ENCODE data around the gene MRGPRD. TPM values are rescaled to one million over a fixed set of nuclear protein-coding genes. Genes with fewer than 3 reads are reported as not detected.
"Not testable (repeated sequence)": the region's sequence is repeated elsewhere in the genome, so short reads cannot be mapped to it uniquely, and the experiment has no call there.

The MRGPRD gene
- total and polyA plus RNA-seq, 10 of the 15 experiments (the other 5 are each of a cell fraction or from before 2014, with no cell fraction given), result not detected

- H3K36me3 ChIP-seq (ENCODE audit: control insufficient read depth in 2 of 2, insufficient read depth in 2 of 2, low read length in 1 of 2); H3K27ac ChIP-seq (ENCODE audit: control insufficient read depth, insufficient read depth); H3K9ac ChIP-seq (ENCODE audit: control insufficient read depth, insufficient read depth, low read length); BruUV-seq (replicated peaks); intact Hi-C loops (cut with micrococcal nuclease; ENCODE audit: unreplicated experiment); RAD21 ChIA-PET (ENCODE audit: unreplicated experiment); ATAC-seq; in situ Hi-C loops (cut with MboI); DNase-seq (ENCODE audit: low read depth, low spot score); H3K27me3 ChIP-seq (replicated peaks in 1 of 2; ENCODE audit: control insufficient read depth in 2 of 2, insufficient read depth in 2 of 2, low read length in 1 of 2); SMC1A ChIA-PET (ENCODE audit: uncharacterized antibody, unreplicated experiment); H3K4me3 ChIP-seq; H3K9me3 ChIP-seq (replicated peaks; ENCODE audit: control insufficient read depth, insufficient read depth, low read length); H3K79me2 ChIP-seq (ENCODE audit: control insufficient read depth, insufficient read depth, low read length); H2AFZ ChIP-seq (ENCODE audit: control insufficient read depth, low read depth, low read length); H3K4me1 ChIP-seq (ENCODE audit: control insufficient read depth, insufficient read depth, low read length); H3K4me2 ChIP-seq (ENCODE audit: control insufficient read depth, insufficient read depth); CTCF ChIA-PET; H4K20me1 ChIP-seq (ENCODE audit: control insufficient read depth, insufficient read depth): not testable (repeated sequence)
- POLR2A ChIA-PET, result interaction anchor here (0.6 kb wide), 1 partner anchor 380 kb away, joined by 3 read pairs; no protein-coding TSS in a partner anchor
- peak; percentile 72 for FAIRE-seq
- 38% methylated on average over 12 of the region's 12 CpGs for WGBS (ENCODE audit: insufficient coverage, insufficient replicate concordance, low lambda C conversion rate, missing lambda C conversion rate)
Measured at GRCh38 chr11:68999748-69000355, 19.1 kb upstream of the MRGPRD start.

GRCh38 chr11:68999093-68999747, 18.4 kb upstream of the MRGPRD start:
- ChIA-PET RAD21 (ENCODE audit: unreplicated experiment) (no interaction called here), CTCF (no interaction called here), POLR2A (interaction anchor here (0.6 kb wide), 1 partner anchor 379 kb away, joined by 3 read pairs; no protein-coding TSS in a partner anchor), SMC1A (ENCODE audit: uncharacterized antibody, unreplicated experiment) (no interaction called here)
- no peaks in the 10 kb centered on the region for H4K20me1 ChIP-seq (ENCODE audit: control insufficient read depth, insufficient read depth)
- in situ Hi-C loops (cut with MboI), result no loop called here
- H3K4me1 ChIP-seq (ENCODE audit: control insufficient read depth, insufficient read depth, low read length), result no peaks in the 10 kb centered on the region
- no peak overlapping the region for H3K27ac ChIP-seq (ENCODE audit: control insufficient read depth, insufficient read depth)
- FAIRE-seq (no peak), DNase-seq (ENCODE audit: low read depth, low spot score) (no peak), ATAC-seq (no peak)
- no peak overlapping the region for H2AFZ ChIP-seq (ENCODE audit: control insufficient read depth, low read depth, low read length)
- no peak overlapping the region for H3K4me2 ChIP-seq (ENCODE audit: control insufficient read depth, insufficient read depth)
- no peaks in the 10 kb centered on the region for H3K79me2 ChIP-seq (ENCODE audit: control insufficient read depth, insufficient read depth, low read length)
- intact Hi-C loops (cut with micrococcal nuclease; ENCODE audit: unreplicated experiment), result no loop called here
- H3K4me3 ChIP-seq, result no peak overlapping the region
- no peaks in the 10 kb centered on the region for H3K36me3 ChIP-seq (ENCODE audit: control insufficient read depth in 2 of 2, insufficient read depth in 2 of 2, low read length in 1 of 2)
- 35% methylated on average over 8 of the region's 8 CpGs for WGBS (ENCODE audit: insufficient coverage, insufficient replicate concordance, low lambda C conversion rate, missing lambda C conversion rate)
- TF ChIP-seq E4F1 (IDR thresholded peaks at IDR 0.05; ENCODE audit: borderline replicate concordance, partially characterized antibody) (no peak), CTCF (IDR thresholded peaks at IDR 0.05 in 2 of 3, conservative IDR thresholded peaks at IDR 0.05 in 1 of 3; ENCODE audit: control insufficient read depth in 2 of 3, extremely low read depth in 1 of 3, insufficient read depth in 1 of 3, low read depth in 3 of 3, low read length in 3 of 3) (no peak), PAX5 (IDR thresholded peaks at IDR 0.05; ENCODE audit: borderline replicate concordance, low read depth, low read length) (no peak)
- BruUV-seq (replicated peaks), result no TSS peak
- no peak overlapping the region for H3K9ac ChIP-seq (ENCODE audit: control insufficient read depth, insufficient read depth, low read length)
- no peaks in the 10 kb centered on the region for H3K9me3 ChIP-seq (replicated peaks; ENCODE audit: control insufficient read depth, insufficient read depth, low read length)
- peaks cover 0 to 3% of the 10 kb centered on the region in 2 experiments; a peak in 2 of 4 replicates for H3K27me3 ChIP-seq (replicated peaks in 1 of 2; ENCODE audit: control insufficient read depth in 2 of 2, insufficient read depth in 2 of 2, low read length in 1 of 2)

Measured in GM12878 (cell line).